ENCODE results near the gene OR4K2. TPM values are rescaled to one million over a fixed set of nuclear protein-coding genes. Genes with fewer than 3 reads are reported as not detected.

OR4K2 gene
- total RNA-seq = not detected in 2 replicates

DNA sequence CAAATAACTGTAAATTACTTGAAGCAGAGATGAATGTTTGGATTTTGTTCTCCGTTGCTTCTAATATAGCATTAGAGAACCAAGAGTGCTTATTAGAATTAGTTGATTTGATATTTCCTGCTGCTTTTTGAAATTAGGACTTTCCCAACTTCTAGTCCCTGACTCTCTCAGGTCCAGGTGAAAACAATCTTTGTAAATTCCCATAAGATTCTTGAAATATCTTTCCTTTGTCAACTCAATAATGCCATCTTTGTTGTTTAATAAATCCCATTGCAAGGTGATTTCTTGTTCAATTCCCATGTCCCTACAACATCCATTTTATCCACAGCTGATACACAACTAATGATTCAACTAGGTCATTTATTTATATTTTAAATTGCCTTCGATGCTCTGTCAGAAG, at the start of gene OR4K2:
Gene OR4K2, plus strand, starts transcription at position 301 of the 400 bp plus-strand sequence. CDS start 1,126 bp downstream, outside the sequence.

GRCh38 chr14:19920021-19920657, 45.2 kb downstream of the OR4K2 start, which contains the start of gene OR4K5:
TSS of gene OR4K5 (plus strand) at chr14:19920607. CDS start at chr14:19920607, 0 bp downstream.

GRCh38 chr14:19930617-19931016, 55.7 kb downstream of the OR4K2 start, which contains the start of gene OR4K1:
TSS of gene OR4K1 (plus strand) at chr14:19930917. CDS start at chr14:19935667, 4,750 bp downstream.

Other genes starting within 250 kb of the OR4K2 start
- gene OR11H2, start 161.3 kb upstream of the OR4K2 start, total RNA-seq = not detected in 2 replicates
- not detected in 2 replicates for gene OR4Q3, start 131.6 kb upstream of the OR4K2 start, total RNA-seq
- gene OR4M1, start 101.6 kb upstream of the OR4K2 start, total RNA-seq = not detected in 2 replicates
- gene OR4N2, start 71.4 kb upstream of the OR4K2 start, total RNA-seq = not detected in 2 replicates
- gene OR4K5, start 45.5 kb downstream of the OR4K2 start, total RNA-seq = not detected in 2 replicates
- not detected in 2 replicates for gene OR4K1, start 55.8 kb downstream of the OR4K2 start, total RNA-seq
- gene OR4K15, start 100.4 kb downstream of the OR4K2 start, total RNA-seq = not detected in 2 replicates
- gene OR4Q2, start 127.0 kb downstream of the OR4K2 start, total RNA-seq = not detected in 2 replicates
- not detected in 2 replicates for gene OR4K14, start 144.2 kb downstream of the OR4K2 start, total RNA-seq
- gene OR4K13, start 160.9 kb downstream of the OR4K2 start, total RNA-seq = not detected in 2 replicates
- gene OR4L1, start 184.9 kb downstream of the OR4K2 start, total RNA-seq = not detected in 2 replicates
- not detected in 2 replicates for gene OR4K17, start 235.6 kb downstream of the OR4K2 start, total RNA-seq